Activated naive CD4-positive, alpha-beta T cell (primary cell): ENCODE measurements around the gene EXTL2.
"Not testable (repeated sequence)": the region's sequence is repeated elsewhere in the genome, so short reads cannot be mapped to it uniquely, and the experiment has no call there.

Source experiments
- DNase-seq, 4 experiments: peaks; one replicate each; lab custom pipeline; 2025; lab: John Stamatoyannopoulos, UW

Gene EXTL2

DNA sequence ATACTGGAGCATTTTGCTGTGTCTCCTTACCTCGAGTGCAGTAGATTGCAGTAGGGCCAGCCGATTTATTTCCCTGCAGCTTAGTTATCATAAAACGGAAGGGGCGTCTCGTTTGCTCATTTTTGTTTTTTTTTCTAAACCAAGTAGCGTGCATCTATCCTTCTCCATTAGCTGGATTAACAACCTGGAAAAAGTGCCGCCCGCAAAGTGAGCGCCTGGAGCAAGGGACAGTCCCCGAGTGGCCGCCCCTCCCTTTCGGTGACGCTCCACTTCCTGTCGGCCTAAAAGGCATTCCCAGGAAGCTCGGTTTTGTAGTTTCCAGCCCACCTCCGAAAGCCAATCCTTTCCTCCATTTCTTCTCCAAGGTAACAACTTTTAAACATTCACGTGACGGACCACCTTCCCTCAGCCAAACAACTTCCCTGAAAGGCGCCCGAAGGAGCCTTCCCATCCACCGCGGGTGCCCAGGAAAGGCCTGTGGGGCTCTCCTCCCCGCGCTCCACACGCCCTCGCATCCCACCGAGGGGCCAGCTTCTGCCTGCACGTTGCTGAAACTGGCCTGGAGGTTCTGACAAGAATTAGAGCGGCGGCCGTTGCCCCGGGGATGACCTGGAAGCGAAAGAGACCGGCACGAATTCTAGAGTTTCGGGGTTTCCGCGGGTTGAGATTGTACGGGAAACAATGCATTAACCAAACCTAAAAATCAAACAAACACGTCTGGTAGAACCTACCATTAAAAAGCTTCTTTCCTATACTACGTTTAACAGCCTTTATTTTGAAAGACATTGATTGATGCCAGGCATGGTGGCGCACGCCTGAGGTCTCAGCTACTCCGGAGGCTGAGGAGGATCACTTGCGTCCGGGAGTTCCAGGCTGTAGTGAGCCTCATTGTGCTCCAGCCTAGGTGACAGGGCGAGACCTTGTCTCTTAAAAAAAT, at the start of gene EXTL2:
TSS of gene EXTL2 (minus strand) at position 240 of the 937 bp plus-strand sequence. CDS start 6,085 bp downstream, outside the sequence.
- DNase-seq: peak; percentile 25 to 43 (median 31)

- no peak for DNase-seq
Measured at GRCh38 chr1:100943533-100943932, 48.9 kb upstream of the EXTL2 start.

- DNase-seq: no peak
Measured at GRCh38 chr1:100942304-100943046, 47.8 kb upstream of the EXTL2 start.

DNA sequence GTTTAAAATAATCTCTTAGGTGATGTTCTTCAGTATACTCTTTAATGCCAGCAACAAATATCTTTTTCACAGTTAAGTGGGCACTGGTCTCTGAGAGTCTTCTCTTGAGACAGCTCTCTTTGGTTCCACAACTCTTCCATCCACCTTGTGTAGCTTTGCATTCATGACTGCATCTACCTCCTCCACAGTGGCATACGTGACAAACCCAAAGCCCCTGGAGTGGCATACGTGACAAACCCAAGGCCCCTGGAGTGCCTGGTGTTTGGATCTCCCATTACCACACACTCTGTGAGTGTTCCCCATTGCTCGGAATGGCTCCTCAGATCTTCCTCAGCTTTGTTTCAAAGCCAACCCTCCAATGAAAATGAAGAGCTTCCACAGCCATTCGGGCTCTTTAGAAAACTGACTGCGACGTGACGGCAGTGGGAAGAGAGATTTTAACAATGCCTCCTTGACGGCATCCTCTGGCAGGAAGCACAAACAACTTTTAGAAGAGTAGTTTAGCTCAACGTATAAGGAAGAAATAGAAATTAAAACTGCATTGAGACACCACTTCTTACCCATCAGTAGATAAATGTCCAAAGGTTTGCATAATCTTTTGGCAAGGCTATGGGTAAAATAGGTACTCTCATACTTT, 47.1 kb upstream of the EXTL2 start:
- no peak for DNase-seq

DNA sequence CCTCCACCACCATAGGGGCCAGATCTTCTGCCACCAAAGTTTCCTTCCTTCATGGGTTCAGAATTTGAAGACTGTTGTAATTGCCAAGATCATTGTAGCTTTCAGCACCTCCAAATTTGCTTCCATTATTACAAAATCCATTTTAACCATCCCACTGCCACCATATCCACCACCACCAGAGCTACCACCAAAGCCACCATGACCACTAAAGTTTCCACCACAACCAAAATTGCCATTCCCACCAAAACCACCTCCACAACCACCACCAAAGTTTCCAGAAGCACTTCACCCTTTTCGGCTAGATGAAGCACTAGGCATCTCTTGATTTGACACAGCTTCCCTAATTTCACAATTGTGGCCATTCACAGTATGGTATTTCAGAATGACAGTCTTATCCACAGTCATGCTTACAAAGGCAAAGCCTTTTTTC, 46.5 kb upstream of the EXTL2 start:
- no peak for DNase-seq

DNA sequence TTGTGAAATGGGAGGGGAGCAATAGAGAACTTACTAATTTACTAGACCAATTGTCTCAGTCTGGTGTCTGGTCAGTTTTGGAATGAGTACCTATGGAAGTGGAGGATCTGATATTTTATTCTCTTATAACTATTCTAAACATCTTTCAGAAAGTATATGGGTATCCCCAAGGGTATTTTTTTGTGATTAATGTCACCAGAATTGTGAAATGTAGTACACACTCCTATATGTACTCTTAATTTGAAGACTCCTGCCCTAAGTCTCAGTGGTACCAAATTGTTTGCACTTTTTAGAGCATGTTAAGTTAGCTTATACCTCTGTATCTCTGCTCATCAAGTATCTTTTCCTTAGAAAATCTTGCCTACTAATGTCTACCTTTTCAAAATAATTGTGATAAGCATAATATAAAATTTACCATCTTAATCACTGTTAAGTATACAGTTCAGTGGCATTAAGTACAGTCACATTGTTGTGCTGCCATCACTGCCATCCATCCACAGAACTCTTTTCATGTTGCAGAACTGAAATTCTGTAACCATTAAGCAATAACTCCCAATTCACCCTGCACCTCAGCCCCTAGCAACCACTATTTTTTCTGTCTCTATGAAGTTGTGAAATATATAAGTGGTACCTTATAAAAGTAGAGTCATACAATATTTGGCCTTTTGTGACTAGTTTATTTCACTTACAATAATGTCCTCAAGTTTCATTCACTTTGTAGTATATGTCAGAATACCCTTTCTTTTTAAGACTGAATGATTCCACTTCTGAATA, 41.7 kb upstream of the EXTL2 start:
- no peak for DNase-seq

GRCh38 chr1:100933555-100933954, 38.9 kb upstream of the EXTL2 start:
- not testable (repeated sequence) for DNase-seq

DNA sequence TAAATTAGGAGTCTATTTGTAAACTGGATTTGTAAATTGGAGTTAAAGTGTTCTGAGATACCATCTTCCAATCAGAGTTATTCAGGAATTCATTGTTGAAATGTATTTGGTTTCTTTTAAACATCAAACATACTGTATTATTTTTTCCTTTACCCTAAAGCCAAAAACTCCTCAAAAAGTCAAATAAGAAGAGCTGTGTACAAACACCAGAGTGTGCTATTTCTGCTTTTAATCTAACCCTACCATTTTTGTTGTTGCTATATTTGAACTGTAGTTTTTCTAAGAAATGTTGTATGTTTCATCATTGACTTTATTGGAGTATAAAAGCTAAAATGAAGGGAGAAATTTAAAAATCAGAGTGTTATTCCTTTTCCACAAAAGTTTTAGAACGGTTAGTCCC, 37.1 kb upstream of the EXTL2 start:
- DNase-seq: no peak

- DNase-seq: no peak
Measured at GRCh38 chr1:100930494-100930893, 35.9 kb upstream of the EXTL2 start.

DNA sequence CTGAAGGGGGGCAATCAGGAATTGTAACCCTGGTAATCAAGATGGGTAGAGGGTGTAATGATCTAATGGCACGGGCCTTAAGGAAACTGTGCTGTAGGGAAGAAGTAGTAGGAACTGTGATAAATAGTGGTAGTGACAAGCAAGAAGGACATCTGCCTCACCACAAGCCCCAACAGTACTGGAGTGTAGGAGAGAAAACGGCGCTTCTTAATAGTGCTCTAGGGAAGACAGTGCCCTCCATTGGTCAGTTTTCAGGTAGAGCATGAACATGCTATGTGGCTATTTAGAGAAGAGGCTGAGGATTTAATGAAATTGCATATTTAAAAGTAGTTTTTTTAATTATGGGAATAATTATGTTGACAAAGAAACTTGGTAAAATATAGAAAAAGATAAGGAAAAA, 33.5 kb upstream of the EXTL2 start:
- DNase-seq: no peak

GRCh38 chr1:100927276-100927675, 32.6 kb upstream of the EXTL2 start:
- DNase-seq: peak in 2 of 4 experiments; percentile 12 to 26

DNA sequence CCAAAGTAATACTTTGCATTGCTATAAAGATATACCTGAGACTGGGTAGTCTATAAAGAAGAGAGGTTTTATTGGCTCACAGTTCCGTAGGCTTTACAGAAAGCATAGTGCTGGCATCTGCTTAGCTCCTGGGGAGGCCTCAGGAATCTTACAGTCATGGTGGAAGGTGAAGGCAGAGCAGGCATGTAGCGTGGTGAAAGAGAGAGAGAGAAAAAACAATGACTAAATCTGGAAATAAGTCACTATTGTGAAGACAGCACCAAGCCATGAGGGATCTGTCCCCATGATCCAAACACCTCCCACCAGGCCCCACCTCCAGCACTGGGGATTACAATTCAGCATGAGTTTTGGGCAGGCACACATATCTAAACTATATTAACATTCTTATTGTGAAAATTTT, 31.6 kb upstream of the EXTL2 start:
- DNase-seq: no peak

- no peak for DNase-seq
Measured at GRCh38 chr1:100924991-100925390, 30.3 kb upstream of the EXTL2 start.

DNA sequence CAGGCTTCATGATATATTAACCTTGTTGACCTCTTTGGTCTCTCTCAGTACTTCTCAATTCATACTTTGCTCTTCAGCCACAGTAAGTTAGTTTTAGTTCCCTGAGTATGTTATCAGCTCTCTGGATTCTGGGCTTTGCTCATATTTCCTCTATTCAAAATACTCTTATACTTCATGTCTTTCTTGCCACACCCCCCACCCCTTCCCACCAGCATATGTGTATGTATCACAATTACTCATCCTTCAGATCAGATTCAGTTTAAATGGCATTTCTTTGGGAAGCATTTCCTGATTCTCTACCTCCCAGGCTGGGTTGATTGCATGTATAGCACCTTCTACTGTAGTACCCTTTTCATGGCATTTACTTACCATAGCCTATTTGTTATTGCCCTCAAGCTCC, 29.6 kb upstream of the EXTL2 start:
- DNase-seq: no peak

- no peak for DNase-seq
Measured at GRCh38 chr1:100921110-100921706, 26.6 kb upstream of the EXTL2 start.

- no peak for DNase-seq
Measured at GRCh38 chr1:100912019-100912418, 17.4 kb upstream of the EXTL2 start.

DNA sequence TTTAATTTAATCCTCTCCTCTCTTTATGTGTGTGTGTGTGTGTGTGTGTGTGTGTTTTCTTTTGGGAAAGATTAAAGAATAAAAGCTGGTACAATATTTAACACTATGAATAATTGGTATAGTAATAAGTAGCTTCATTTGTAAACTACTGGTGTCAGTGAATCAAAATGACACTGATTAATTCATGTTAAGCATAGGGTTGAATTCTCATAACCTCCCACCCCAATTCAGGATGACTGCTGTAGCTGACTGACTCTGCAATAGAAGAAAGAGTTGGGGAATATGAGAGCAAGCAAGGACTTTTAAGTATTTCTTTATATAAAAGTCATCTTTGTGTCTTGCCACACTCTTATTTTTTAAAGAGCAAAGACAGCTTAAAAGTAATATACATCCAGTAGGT, 14.4 kb upstream of the EXTL2 start:
- no peak for DNase-seq

DNA sequence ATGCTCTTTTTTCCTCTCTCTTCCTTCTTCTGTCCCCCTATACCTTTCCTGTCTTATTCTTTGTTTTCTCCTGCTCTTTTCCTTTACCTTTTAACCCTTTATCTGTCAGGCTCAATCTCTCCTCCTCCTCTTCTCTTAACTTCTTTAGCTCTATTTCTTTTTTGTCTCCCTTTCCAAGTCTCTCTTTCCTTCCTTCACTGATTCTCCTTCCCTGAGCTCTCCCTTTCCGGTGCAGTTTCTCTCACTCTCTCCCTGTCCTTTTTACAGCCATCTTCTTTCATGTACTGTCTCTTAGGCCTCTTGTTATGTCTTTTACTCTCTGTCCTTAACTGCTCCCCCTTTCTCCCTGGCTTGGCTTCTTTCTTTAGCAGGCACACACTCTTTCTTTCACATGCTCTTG, 13.2 kb upstream of the EXTL2 start:
- no peak for DNase-seq

DNA sequence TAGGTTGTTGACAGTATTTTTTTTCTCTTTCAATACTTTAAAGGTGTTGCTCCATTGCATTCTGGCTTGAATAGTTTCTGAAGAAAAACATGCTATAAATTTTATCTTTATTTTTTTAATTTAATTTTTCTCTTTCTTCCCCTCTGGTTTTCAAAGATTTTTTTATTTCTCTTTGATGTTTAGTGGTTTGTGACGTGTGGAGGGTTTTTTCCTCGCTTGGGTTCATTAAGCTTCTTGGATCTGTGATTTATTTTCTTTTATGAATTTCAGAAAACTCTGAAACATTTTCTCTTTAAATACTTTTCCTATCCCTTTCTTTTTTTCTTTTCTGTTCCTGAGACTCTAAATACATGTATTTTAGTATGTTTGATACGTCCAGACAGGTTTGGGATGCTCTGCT, 10.5 kb upstream of the EXTL2 start:
- DNase-seq: no peak

GRCh38 chr1:100904528-100904927, 9.9 kb upstream of the EXTL2 start:
- no peak for DNase-seq

GRCh38 chr1:100903777-100904176, 9.1 kb upstream of the EXTL2 start:
- DNase-seq: no peak
